PFSK-1 (cell line): ENCODE measurements around the gene GLT8D2.

Experiments used
- FOXP2 ChIP-seq: optimal IDR thresholded peaks from 2 replicates; pipeline ENCODE3; 2011; ENCODE audit warnings: borderline replicate concordance, control low read depth, inconsistent platforms; ENCODE audit not compliant: insufficient read depth; ENCODE audit errors: extremely low read length, extremely low read depth
- POLR2AphosphoS5 ChIP-seq: IDR thresholded peaks from 2 replicates; pipeline ENCODE4 v1.6.1; 2012; ENCODE audit warnings: low read depth, mild to moderate bottlenecking, control low read depth, low read length, moderate library complexity
- SIN3A ChIP-seq: IDR thresholded peaks from 2 replicates; pipeline ENCODE4 v1.6.1; 2012; ENCODE audit warnings: mild to moderate bottlenecking, low read length, moderate library complexity, borderline replicate concordance; ENCODE audit not compliant: insufficient read depth
- TAF1 ChIP-seq: IDR thresholded peaks from 2 replicates; pipeline ENCODE4 v1.6.1; 2012; ENCODE audit warnings: low read length, control low read depth, borderline replicate concordance; ENCODE audit not compliant: insufficient read depth
- TF ChIP-seq, protein P1 (sequence below), 2 experiments: IDR thresholded peaks; 2 replicates each; pipeline versions ENCODE4 v1.6.1 to v1.8.0; 2011 to 2012; ENCODE audit warnings: low read depth in 2 of 2, low read length in 2 of 2, control low read depth in 1 of 2, inconsistent platforms in 1 of 2, mild to moderate bottlenecking in 1 of 2, moderate library complexity in 1 of 2; ENCODE audit not compliant: insufficient read depth in 1 of 2

The GLT8D2 gene

DNA sequence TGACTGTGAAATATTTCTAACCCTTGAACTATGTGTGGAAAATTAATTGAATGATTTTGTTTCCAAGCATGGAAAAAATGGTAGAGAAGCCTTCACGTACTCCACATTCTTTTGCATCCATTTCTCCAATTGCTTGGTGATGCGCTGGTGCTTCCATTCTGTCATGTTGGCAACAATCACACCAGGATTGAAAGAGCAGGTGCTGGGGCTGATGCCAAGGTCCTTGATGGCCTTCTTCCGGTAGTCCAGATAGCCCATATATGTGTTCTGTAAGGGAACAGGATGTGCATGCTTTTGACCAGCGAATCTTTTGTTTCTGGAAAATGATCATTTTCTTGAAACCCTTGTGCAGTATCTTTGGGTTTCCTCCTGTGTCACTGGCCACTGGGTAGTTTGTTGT lies 55.8 kb downstream of the GLT8D2 start:
- TF ChIP-seq TAF1: no peak
- TF ChIP-seq, protein P1, sequence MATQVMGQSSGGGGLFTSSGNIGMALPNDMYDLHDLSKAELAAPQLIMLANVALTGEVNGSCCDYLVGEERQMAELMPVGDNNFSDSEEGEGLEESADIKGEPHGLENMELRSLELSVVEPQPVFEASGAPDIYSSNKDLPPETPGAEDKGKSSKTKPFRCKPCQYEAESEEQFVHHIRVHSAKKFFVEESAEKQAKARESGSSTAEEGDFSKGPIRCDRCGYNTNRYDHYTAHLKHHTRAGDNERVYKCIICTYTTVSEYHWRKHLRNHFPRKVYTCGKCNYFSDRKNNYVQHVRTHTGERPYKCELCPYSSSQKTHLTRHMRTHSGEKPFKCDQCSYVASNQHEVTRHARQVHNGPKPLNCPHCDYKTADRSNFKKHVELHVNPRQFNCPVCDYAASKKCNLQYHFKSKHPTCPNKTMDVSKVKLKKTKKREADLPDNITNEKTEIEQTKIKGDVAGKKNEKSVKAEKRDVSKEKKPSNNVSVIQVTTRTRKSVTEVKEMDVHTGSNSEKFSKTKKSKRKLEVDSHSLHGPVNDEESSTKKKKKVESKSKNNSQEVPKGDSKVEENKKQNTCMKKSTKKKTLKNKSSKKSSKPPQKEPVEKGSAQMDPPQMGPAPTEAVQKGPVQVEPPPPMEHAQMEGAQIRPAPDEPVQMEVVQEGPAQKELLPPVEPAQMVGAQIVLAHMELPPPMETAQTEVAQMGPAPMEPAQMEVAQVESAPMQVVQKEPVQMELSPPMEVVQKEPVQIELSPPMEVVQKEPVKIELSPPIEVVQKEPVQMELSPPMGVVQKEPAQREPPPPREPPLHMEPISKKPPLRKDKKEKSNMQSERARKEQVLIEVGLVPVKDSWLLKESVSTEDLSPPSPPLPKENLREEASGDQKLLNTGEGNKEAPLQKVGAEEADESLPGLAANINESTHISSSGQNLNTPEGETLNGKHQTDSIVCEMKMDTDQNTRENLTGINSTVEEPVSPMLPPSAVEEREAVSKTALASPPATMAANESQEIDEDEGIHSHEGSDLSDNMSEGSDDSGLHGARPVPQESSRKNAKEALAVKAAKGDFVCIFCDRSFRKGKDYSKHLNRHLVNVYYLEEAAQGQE (IDR thresholded peaks at IDR 0.05; ENCODE audit: insufficient read depth in 1 of 2, low read depth in 2 of 2, low read length in 2 of 2): no peak

DNA sequence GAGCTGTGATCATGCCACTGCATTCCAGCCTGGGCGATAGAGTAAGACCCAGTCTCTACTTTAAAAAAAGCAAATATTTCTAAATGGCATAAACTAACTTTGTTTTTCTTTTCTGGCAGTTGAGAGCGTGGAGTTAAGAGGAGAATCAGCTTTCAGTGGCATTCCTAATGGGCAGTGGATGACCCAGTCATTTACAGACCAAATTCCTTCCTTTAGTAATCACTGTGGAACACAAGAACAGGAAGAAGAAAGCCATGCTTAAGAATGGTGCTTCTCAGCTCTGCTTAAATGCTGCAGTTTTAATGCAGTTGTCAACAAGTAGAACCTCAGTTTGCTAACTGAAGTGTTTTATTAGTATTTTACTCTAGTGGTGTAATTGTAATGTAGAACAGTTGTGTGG lies 63.2 kb downstream of the GLT8D2 start:
- TF ChIP-seq POLR2AphosphoS5 (no peak), SIN3A (no peak), FOXP2 (no peak), TAF1 (no peak)
- TF ChIP-seq, protein P1 (IDR thresholded peaks at IDR 0.05; ENCODE audit: insufficient read depth in 1 of 2, low read depth in 2 of 2, low read length in 2 of 2): no peak

DNA sequence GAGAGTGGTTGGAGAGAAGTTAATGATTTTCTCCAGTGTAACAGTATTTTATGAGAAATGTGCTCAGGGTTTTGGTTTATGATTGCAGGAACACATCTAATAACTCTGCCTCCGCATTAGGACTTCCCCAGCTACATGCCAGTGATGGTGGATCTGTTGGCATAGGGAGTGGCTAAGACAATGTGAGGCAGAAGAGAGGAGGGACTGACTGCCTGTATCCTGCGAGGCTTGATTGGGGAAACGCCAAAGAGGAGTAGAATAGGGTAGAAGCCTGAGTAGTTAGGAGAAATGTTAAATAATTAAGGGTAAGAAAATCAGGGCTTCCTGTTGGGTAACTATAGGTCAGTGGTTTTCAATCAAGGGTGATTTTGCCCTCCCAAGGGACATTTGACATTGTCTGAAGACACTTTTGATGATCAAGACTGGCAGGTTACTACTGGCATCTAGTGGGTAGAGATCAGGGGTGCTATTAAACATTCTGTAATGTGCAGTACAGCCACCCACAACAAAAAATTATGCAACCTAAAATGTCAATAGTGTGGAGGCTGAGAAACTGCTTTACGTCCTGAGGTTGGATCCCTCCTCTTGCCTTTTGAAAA lies 71.5 kb downstream of the GLT8D2 start:
- TF ChIP-seq FOXP2 (no peak), POLR2AphosphoS5 (no peak), TAF1 (no peak), SIN3A (no peak)
- TF ChIP-seq, protein P1 (IDR thresholded peaks at IDR 0.05; ENCODE audit: insufficient read depth in 1 of 2, low read depth in 2 of 2, low read length in 2 of 2): no peak

DNA sequence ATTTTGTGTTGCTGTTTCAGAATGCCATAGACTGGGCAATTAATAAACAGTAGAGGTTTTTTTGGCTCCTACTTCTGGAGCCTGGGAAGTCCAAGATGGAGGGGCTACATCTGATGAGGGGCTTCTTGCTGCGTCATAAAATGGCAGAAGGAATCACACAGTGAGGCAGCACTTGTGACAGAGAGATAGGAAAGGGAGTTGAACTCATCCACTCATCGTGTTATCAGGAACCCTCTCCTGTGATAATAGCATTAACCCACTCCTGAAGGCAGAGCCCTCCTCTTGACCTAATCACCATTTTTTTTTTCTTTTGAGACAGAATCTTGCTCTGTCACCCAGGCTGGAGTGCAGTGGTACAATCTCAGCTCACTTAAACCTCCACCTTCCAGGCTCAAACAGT lies 74.6 kb downstream of the GLT8D2 start:
- TF ChIP-seq, protein P1 (IDR thresholded peaks at IDR 0.05; ENCODE audit: insufficient read depth in 1 of 2, low read depth in 2 of 2, low read length in 2 of 2): no peak
- TF ChIP-seq POLR2AphosphoS5 (no peak), SIN3A (no peak), TAF1 (no peak), FOXP2 (no peak)

DNA sequence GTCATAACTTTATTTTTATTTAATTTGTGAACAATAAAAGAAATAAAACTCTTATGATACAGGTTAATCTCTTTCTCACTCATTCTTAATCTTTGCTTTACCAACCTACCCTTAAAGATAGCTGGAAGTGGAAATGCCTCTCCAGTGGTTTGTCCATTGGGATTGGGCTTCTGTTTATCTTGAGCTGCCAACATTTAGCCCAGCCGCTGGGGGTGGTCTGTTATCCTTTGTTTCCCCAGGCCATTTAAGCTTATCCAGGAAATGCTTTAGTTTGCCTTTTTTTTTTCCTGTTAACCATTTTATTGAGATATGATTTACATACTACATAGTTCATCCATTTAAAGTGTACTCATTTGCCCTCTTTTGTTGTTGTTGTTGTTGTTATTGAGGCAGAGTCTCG lies 76.1 kb downstream of the GLT8D2 start:
- TF ChIP-seq, protein P1 (IDR thresholded peaks at IDR 0.05; ENCODE audit: insufficient read depth in 1 of 2, low read depth in 2 of 2, low read length in 2 of 2): no peak
- no peak for TF ChIP-seq FOXP2
